Measurements from ENCODE around the gene ZNF474.

ZNF474 gene

DNA sequence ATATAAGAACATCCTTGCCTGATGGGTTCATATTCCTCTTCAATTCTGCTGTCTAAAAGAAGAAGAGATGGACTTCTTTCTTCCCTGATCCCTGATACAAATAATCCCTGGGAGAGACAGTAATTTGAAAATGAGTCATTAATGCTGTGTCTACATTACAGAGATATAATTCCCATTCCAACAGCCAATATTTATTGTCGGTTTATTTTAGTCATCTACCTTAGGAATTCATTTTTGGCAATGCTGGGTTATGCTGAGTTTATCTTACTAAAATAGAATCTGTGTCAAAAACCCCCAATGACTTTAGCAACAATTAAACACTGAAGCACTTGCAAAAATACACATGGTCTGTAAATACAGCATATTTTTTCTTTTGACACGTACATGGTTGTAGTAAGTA lies 23.9 kb downstream of the ZNF474 start:
- H2AFZ ChIP-seq (ENCODE audit: low read depth, low read length) = 0 out of 2 replicates have a peak overlapping the region, but pooled peaks have one; percentile 32
- no peaks in the 10 kb centered on the region for H3K36me3 ChIP-seq (replicated peaks; ENCODE audit: low read depth, low read length)
- peaks cover 27% of the 10 kb centered on the region for H3K4me1 ChIP-seq (ENCODE audit: low read length)
- H3K79me2 ChIP-seq (ENCODE audit: low read length) = no peaks in the 10 kb centered on the region
- no peak overlapping the region for H3K9ac ChIP-seq (ENCODE audit: low read length)
- no peak overlapping the region for H3K4me3 ChIP-seq (ENCODE audit: low read length)
- no peak overlapping the region for H3K4me2 ChIP-seq (ENCODE audit: low read length)
- TF ChIP-seq EZH2phosphoT487 (IDR thresholded peaks at IDR 0.05; ENCODE audit: low read depth) = no peak
- TF ChIP-seq, protein P1, sequence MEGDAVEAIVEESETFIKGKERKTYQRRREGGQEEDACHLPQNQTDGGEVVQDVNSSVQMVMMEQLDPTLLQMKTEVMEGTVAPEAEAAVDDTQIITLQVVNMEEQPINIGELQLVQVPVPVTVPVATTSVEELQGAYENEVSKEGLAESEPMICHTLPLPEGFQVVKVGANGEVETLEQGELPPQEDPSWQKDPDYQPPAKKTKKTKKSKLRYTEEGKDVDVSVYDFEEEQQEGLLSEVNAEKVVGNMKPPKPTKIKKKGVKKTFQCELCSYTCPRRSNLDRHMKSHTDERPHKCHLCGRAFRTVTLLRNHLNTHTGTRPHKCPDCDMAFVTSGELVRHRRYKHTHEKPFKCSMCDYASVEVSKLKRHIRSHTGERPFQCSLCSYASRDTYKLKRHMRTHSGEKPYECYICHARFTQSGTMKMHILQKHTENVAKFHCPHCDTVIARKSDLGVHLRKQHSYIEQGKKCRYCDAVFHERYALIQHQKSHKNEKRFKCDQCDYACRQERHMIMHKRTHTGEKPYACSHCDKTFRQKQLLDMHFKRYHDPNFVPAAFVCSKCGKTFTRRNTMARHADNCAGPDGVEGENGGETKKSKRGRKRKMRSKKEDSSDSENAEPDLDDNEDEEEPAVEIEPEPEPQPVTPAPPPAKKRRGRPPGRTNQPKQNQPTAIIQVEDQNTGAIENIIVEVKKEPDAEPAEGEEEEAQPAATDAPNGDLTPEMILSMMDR (IDR thresholded peaks at IDR 0.05; ENCODE audit: low read depth, low read length) = no peak
- no peak overlapping the region for H3K27ac ChIP-seq (ENCODE audit: low read length)
- no peaks in the 10 kb centered on the region for H3K9me3 ChIP-seq (ENCODE audit: insufficient read depth, low read length)
- H3K27me3 ChIP-seq (ENCODE audit: low read depth, low read length) = no peaks in the 10 kb centered on the region
- H4K20me1 ChIP-seq (ENCODE audit: insufficient read depth, low read length) = no peaks in the 10 kb centered on the region

DNA sequence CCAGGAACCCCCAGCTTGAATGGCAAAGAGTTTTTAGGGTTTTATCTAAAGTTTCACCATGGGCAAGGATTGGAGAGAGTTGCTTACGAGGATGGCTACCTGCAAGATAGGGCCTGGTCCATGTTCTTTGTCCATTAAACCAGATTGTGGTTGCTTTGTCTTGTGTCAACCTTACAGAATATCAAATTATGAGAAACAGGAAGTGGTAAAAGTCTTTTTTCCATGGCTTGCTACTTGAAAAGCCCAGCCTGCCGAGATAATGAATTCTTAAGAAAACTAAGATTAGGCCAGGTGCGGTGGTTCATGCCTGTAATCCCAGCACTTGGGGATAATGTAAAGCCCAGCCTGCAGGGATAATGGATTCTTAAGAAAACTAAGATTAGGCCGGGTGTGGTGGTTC lies 24.4 kb downstream of the ZNF474 start:
- H3K9me3 ChIP-seq (ENCODE audit: insufficient read depth, low read length) = no peaks in the 10 kb centered on the region
- peak overlapping the region; percentile 32; the same call in 1 of the 2 replicates for H2AFZ ChIP-seq (ENCODE audit: low read depth, low read length)
- H4K20me1 ChIP-seq (ENCODE audit: insufficient read depth, low read length) = no peaks in the 10 kb centered on the region
- no peak overlapping the region for H3K4me3 ChIP-seq (ENCODE audit: low read length)
- no peaks in the 10 kb centered on the region for H3K27me3 ChIP-seq (ENCODE audit: low read depth, low read length)
- no peak overlapping the region for H3K27ac ChIP-seq (ENCODE audit: low read length)
- TF ChIP-seq, protein P1 (IDR thresholded peaks at IDR 0.05; ENCODE audit: low read depth, low read length) = no peak
- no peak for TF ChIP-seq EZH2phosphoT487 (IDR thresholded peaks at IDR 0.05; ENCODE audit: low read depth)
- H3K9ac ChIP-seq (ENCODE audit: low read length) = no peak overlapping the region
- H3K4me2 ChIP-seq (ENCODE audit: low read length) = peak overlapping the region; percentile 5; the same call in 1 of the 2 replicates
- H3K79me2 ChIP-seq (ENCODE audit: low read length) = no peaks in the 10 kb centered on the region
- H3K36me3 ChIP-seq (replicated peaks; ENCODE audit: low read depth, low read length) = no peaks in the 10 kb centered on the region
- peaks cover 27% of the 10 kb centered on the region for H3K4me1 ChIP-seq (ENCODE audit: low read length)

DNA sequence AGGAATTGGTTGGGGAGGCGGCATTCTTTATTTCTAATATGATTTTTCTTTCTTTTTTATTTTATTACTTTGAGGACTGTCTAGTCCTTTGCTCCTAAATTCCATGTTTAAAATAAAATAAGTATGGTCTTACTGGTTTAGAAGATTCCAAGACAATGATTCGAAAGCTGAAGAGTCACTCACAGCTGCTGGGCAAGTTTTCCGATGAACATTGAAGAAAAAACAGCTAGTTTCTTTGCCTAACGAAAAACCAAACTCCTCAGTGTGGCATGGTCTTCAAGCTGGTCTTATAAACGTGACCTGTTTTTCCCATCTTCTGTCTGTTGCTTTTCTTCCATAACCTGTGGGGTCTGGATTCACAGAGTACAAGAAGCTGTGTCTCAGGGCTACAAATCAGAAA lies 25.1 kb downstream of the ZNF474 start:
- no peak overlapping the region for H3K4me3 ChIP-seq (ENCODE audit: low read length)
- H3K27ac ChIP-seq (ENCODE audit: low read length) = no peak overlapping the region
- H3K9me3 ChIP-seq (ENCODE audit: insufficient read depth, low read length) = no peaks in the 10 kb centered on the region
- no peaks in the 10 kb centered on the region for H3K36me3 ChIP-seq (replicated peaks; ENCODE audit: low read depth, low read length)
- TF ChIP-seq, protein P1 (IDR thresholded peaks at IDR 0.05; ENCODE audit: low read depth, low read length) = no peak
- no peak for TF ChIP-seq EZH2phosphoT487 (IDR thresholded peaks at IDR 0.05; ENCODE audit: low read depth)
- H3K4me2 ChIP-seq (ENCODE audit: low read length) = no peak overlapping the region
- peaks cover 21% of the 10 kb centered on the region for H3K4me1 ChIP-seq (ENCODE audit: low read length)
- no peaks in the 10 kb centered on the region for H3K79me2 ChIP-seq (ENCODE audit: low read length)
- H3K9ac ChIP-seq (ENCODE audit: low read length) = no peak overlapping the region
- H3K27me3 ChIP-seq (ENCODE audit: low read depth, low read length) = no peaks in the 10 kb centered on the region
- no peak overlapping the region for H2AFZ ChIP-seq (ENCODE audit: low read depth, low read length)
- no peaks in the 10 kb centered on the region for H4K20me1 ChIP-seq (ENCODE audit: insufficient read depth, low read length)

DNA sequence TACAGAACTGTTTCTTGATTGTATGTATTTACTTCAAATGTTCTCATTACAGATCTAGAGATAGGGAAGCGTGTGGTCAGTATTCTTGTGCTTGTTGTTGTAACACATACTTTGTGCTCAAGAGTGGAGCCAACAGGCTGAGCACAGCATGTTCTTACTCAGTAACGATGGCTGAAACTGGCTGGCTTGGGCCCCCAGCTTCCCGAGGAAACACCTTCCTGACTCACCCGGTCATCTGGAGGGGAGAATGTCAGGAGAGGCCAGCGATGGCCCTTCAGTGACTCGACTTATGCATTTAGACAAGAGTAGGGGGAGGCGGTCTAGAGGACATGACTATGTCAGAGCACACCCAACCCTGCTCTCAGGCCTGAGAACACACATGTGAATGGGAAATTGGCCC lies 25.6 kb downstream of the ZNF474 start:
- Histone ChIP-seq H3K4me2 (ENCODE audit: low read length) (no peak overlapping the region), H3K27me3 (ENCODE audit: low read depth, low read length) (no peaks in the 10 kb centered on the region), H3K4me3 (ENCODE audit: low read length) (no peak overlapping the region), H4K20me1 (ENCODE audit: insufficient read depth, low read length) (no peaks in the 10 kb centered on the region), H3K4me1 (ENCODE audit: low read length) (peaks cover 17% of the 10 kb centered on the region), H3K79me2 (ENCODE audit: low read length) (no peaks in the 10 kb centered on the region), H3K36me3 (replicated peaks; ENCODE audit: low read depth, low read length) (no peaks in the 10 kb centered on the region), H3K9ac (ENCODE audit: low read length) (no peak overlapping the region), H3K27ac (ENCODE audit: low read length) (no peak overlapping the region), H2AFZ (ENCODE audit: low read depth, low read length) (no peak overlapping the region), H3K9me3 (ENCODE audit: insufficient read depth, low read length) (no peaks in the 10 kb centered on the region)
- no peak for TF ChIP-seq EZH2phosphoT487 (IDR thresholded peaks at IDR 0.05; ENCODE audit: low read depth)
- TF ChIP-seq, protein P1 (IDR thresholded peaks at IDR 0.05; ENCODE audit: low read depth, low read length) = no peak

Data from OCI-LY3 (cell line).